Measurements from ENCODE around the gene LCE3D.
"Not testable (repeated sequence)": the region's sequence is repeated elsewhere in the genome, so short reads cannot be mapped to it uniquely, and the experiment has no call there.

Gene LCE3D

DNA sequence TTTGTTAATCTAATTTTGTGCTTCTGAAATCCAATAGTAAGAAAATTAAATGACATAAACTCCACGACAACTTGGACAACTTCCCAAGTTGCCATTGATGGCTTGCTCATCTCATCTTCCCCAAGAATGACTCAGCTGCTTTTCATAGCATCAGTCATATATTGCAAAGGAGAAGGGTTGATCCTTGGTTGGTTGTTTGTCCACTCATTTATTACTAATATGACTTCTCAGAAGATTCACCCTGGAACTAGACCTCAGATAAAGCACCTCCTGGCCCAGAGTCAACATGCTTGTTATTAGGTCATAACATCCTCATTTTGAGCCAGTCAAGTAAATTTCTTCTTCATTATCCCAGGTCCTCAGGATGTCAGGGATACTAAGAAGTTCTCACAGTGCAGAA is 2.3 kb upstream of the LCE3D start:
- no peak for TF ChIP-seq EZH2phosphoT487 (IDR thresholded peaks at IDR 0.05; ENCODE audit: borderline replicate concordance)
- TF ChIP-seq, protein P1, sequence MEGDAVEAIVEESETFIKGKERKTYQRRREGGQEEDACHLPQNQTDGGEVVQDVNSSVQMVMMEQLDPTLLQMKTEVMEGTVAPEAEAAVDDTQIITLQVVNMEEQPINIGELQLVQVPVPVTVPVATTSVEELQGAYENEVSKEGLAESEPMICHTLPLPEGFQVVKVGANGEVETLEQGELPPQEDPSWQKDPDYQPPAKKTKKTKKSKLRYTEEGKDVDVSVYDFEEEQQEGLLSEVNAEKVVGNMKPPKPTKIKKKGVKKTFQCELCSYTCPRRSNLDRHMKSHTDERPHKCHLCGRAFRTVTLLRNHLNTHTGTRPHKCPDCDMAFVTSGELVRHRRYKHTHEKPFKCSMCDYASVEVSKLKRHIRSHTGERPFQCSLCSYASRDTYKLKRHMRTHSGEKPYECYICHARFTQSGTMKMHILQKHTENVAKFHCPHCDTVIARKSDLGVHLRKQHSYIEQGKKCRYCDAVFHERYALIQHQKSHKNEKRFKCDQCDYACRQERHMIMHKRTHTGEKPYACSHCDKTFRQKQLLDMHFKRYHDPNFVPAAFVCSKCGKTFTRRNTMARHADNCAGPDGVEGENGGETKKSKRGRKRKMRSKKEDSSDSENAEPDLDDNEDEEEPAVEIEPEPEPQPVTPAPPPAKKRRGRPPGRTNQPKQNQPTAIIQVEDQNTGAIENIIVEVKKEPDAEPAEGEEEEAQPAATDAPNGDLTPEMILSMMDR (conservative IDR thresholded peaks at IDR 0.05; ENCODE audit: low read length) = no peak
- H3K36me3 ChIP-seq (ENCODE audit: insufficient read depth, low read length) = no peaks in the 10 kb centered on the region
- no peaks in the 10 kb centered on the region for H3F3A ChIP-seq (ENCODE audit: low read depth)
- H3K4me2 ChIP-seq (ENCODE audit: low read depth, low read length, poor library complexity, severe bottlenecking) = no peak overlapping the region
- no peaks in the 10 kb centered on the region for H3K27me3 ChIP-seq (ENCODE audit: insufficient read depth, low read length, poor library complexity, severe bottlenecking)
- no peak overlapping the region for H3K4me3 ChIP-seq (ENCODE audit: low read length, poor library complexity, severe bottlenecking)
- H3K9me3 ChIP-seq (ENCODE audit: insufficient read depth, low read depth, low read length) = no peaks in the 10 kb centered on the region
- H3K9me2 ChIP-seq (replicated peaks; ENCODE audit: low read depth, low read length) = no peaks in the 10 kb centered on the region
- H3K4me1 ChIP-seq (ENCODE audit: insufficient read depth, low read length, poor library complexity, severe bottlenecking) = no peaks in the 10 kb centered on the region
- no peaks in the 10 kb centered on the region for H3K79me2 ChIP-seq (ENCODE audit: insufficient read depth, low read length)
- no peak overlapping the region for H3K9ac ChIP-seq (ENCODE audit: low read depth, low read length, poor library complexity, severe bottlenecking)
- no peak overlapping the region for H2AFZ ChIP-seq (ENCODE audit: low read length)
- no peaks in the 10 kb centered on the region for H4K20me1 ChIP-seq (ENCODE audit: insufficient read depth, low read length, poor library complexity, severe bottlenecking)

- not testable (repeated sequence) for H3K4me3 ChIP-seq (ENCODE audit: low read length, poor library complexity, severe bottlenecking); H3K9ac ChIP-seq (ENCODE audit: low read depth, low read length, poor library complexity, severe bottlenecking); H4K20me1 ChIP-seq (ENCODE audit: insufficient read depth, low read length, poor library complexity, severe bottlenecking); H3K9me2 ChIP-seq (replicated peaks; ENCODE audit: low read depth, low read length); H3K9me3 ChIP-seq (ENCODE audit: insufficient read depth, low read depth, low read length); H3K4me2 ChIP-seq (ENCODE audit: low read depth, low read length, poor library complexity, severe bottlenecking); H3K4me1 ChIP-seq (ENCODE audit: insufficient read depth, low read length, poor library complexity, severe bottlenecking); H2AFZ ChIP-seq (ENCODE audit: low read length); H3K79me2 ChIP-seq (ENCODE audit: insufficient read depth, low read length); H3K27me3 ChIP-seq (ENCODE audit: insufficient read depth, low read length, poor library complexity, severe bottlenecking); H3F3A ChIP-seq (ENCODE audit: low read depth); H3K36me3 ChIP-seq (ENCODE audit: insufficient read depth, low read length)
Observed at GRCh38 chr1:152579526-152579925, 790 bp downstream of the LCE3D start.

DNA sequence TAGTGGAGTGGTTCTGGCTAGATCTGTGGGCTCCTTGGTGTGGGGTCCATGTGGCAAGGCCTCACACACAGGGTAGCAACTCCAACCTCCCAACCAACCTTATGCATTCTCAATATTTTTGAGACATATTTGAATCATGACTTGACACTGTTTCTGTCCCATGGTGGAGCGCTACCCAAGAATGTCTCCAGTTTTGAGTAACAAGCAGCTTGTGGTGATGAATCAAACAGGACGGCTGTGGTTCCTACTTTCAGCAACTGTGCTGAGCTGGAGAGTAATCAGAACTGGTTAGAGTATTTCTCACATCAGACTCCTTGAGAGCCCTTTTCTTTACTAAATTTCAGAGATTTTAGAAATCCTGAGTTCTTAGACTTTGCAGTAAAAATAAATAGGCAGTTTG is 3.1 kb downstream of the LCE3D start:
- Histone ChIP-seq H3K9me2 (replicated peaks; ENCODE audit: low read depth, low read length) (no peaks in the 10 kb centered on the region), H4K20me1 (ENCODE audit: insufficient read depth, low read length, poor library complexity, severe bottlenecking) (no peaks in the 10 kb centered on the region), H3K4me1 (ENCODE audit: insufficient read depth, low read length, poor library complexity, severe bottlenecking) (no peaks in the 10 kb centered on the region), H3K9ac (ENCODE audit: low read depth, low read length, poor library complexity, severe bottlenecking) (no peak overlapping the region), H3K4me2 (ENCODE audit: low read depth, low read length, poor library complexity, severe bottlenecking) (no peak overlapping the region), H3K4me3 (ENCODE audit: low read length, poor library complexity, severe bottlenecking) (no peak overlapping the region), H3K79me2 (ENCODE audit: insufficient read depth, low read length) (no peaks in the 10 kb centered on the region), H3K27me3 (ENCODE audit: insufficient read depth, low read length, poor library complexity, severe bottlenecking) (no peaks in the 10 kb centered on the region), H2AFZ (ENCODE audit: low read length) (no peak overlapping the region), H3K36me3 (ENCODE audit: insufficient read depth, low read length) (no peaks in the 10 kb centered on the region), H3F3A (ENCODE audit: low read depth) (no peaks in the 10 kb centered on the region), H3K9me3 (ENCODE audit: insufficient read depth, low read depth, low read length) (no peaks in the 10 kb centered on the region)
- TF ChIP-seq, protein P1 (conservative IDR thresholded peaks at IDR 0.05; ENCODE audit: low read length) = no peak
- no peak for TF ChIP-seq EZH2phosphoT487 (IDR thresholded peaks at IDR 0.05; ENCODE audit: borderline replicate concordance)

DNA sequence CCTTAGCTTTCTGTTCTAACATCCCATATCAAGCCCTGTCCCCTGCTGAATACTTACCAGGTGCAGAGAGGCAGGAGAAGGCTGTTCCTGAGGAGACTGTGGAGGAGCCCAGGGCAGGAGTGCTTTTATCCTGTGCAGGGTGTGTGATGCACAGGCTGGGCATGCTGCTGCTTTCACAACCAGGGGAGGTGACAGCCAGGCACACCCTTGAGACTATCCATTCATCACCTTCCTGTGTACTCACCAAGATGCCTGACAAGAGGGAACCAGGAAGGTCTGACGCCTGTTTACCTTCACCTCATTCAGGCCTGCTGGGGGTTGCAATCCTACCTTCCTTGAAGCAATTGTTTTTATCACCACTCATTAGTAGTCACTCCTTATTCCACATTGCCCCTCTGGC is 13.6 kb downstream of the LCE3D start, which contains the start of gene LCE3E:
Gene LCE3E (minus strand): TSS at position 100 of the 400 bp plus-strand sequence. CDS start 572 bp downstream, outside the sequence.
- Histone ChIP-seq H3K9me3 (ENCODE audit: insufficient read depth, low read depth, low read length) (peaks cover 5% of the 10 kb centered on the region; the same call in 1 of the 2 replicates), H3K9ac (ENCODE audit: low read depth, low read length, poor library complexity, severe bottlenecking) (no peak within 1 kb of the TSS), H3K4me2 (ENCODE audit: low read depth, low read length, poor library complexity, severe bottlenecking) (no peak within 1 kb of the TSS), H3K9me2 (replicated peaks; ENCODE audit: low read depth, low read length) (no peaks in the 10 kb centered on the region), H3K27me3 (ENCODE audit: insufficient read depth, low read length, poor library complexity, severe bottlenecking) (no peaks in the 10 kb centered on the region), H4K20me1 (ENCODE audit: insufficient read depth, low read length, poor library complexity, severe bottlenecking) (no peaks in the 10 kb centered on the region), H3K79me2 (ENCODE audit: insufficient read depth, low read length) (no peaks in the 10 kb centered on the region), H2AFZ (ENCODE audit: low read length) (no peak within 1 kb of the TSS), H3K36me3 (ENCODE audit: insufficient read depth, low read length) (no peaks in the 10 kb centered on the region), H3K4me1 (ENCODE audit: insufficient read depth, low read length, poor library complexity, severe bottlenecking) (no peaks in the 10 kb centered on the region), H3F3A (ENCODE audit: low read depth) (no peaks in the 10 kb centered on the region), H3K4me3 (ENCODE audit: low read length, poor library complexity, severe bottlenecking) (no peak within 1 kb of the TSS)
- TF ChIP-seq, protein P1 (conservative IDR thresholded peaks at IDR 0.05; ENCODE audit: low read length) = no peak
- TF ChIP-seq EZH2phosphoT487 (IDR thresholded peaks at IDR 0.05; ENCODE audit: borderline replicate concordance) = no peak
